SH-SY5Y (cell line): ENCODE results near the gene GDF7.

Source experiments
- GATA2 ChIP-seq: IDR thresholded peaks from 2 replicates; pipeline ENCODE4 v1.6.1; 2011; ENCODE audit warnings: mild to moderate bottlenecking, low read depth, low read length
- GATA3 ChIP-seq: IDR thresholded peaks from 2 replicates; pipeline ENCODE4 v1.6.1; 2011; ENCODE audit warnings: low read depth, mild to moderate bottlenecking, low read length, moderate library complexity

DNA sequence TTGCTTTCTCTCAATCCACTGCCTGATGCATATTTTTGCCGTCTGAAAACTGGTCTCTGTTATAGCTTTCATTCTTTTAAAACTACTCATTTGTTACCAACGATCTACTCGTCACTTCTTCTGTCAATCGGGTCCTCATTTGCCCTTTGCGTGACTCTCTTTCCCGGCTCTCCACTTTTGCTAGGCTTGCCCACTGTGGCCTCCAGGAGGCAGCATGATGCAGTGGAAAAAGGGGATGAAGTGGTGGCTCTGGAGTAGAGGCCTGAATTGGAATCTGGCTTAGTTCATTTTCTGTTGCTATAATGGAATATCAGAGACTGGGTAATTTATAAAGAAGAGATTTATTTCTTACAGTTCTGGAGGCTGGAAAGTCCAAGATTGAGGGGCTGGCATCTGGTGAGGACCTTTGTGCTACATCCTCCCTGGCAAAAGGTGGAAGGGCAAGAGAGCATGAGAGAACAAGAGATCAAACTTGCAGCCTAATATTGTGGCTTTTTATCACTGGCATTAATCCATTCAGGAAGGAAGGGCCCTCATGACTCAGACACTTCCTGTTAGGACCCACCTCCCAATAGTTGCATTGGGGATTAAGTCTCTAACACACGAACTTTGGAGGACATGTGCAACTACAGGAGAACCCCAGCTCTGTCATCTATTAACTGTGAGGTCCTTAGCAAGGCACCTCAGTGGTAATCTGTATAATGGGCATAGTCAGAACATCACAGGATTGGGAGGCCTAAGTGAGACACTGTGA is 15.4 kb downstream of the GDF7 start:
- TF ChIP-seq GATA2 (no peak), GATA3 (no peak)
